ENCODE measurements around the gene TRIM39. TPM values are rescaled to one million over a fixed set of nuclear protein-coding genes. Genes with fewer than 3 reads are reported as not detected.

TRIM39 gene
- total and polyA plus RNA-seq, 9 of the 15 experiments (the other 6 are each of a cell fraction or from before 2014, with no cell fraction given): 5.6 to 17.7 (median 12.8) TPM

- TF ChIP-seq ZMIZ1 (IDR thresholded peaks at IDR 0.05; ENCODE audit: low read depth in 2 of 2, low read length in 2 of 2) (peak in 1 of 2 experiments; percentile 56; a peak in 2 of 4 replicates), NR3C1 (CRISPR knock-in tag; IDR thresholded peaks at IDR 0.05) (no peak), ZBTB9 (CRISPR knock-in tag; IDR thresholded peaks at IDR 0.05) (no peak), ZNF41 (CRISPR knock-in tag; conservative IDR thresholded peaks at IDR 0.05) (0 out of 2 replicates have a peak, but pooled peaks have one; percentile 55), TSC22D4 (tag; IDR thresholded peaks at IDR 0.05) (no peak), SPI1 (IDR thresholded peaks at IDR 0.05; ENCODE audit: borderline replicate concordance, low read depth, low read length) (peak; percentile 56; the same call in 1 of the 2 replicates), ZNF696 (CRISPR knock-in tag; conservative IDR thresholded peaks at IDR 0.05) (no peak), CXXC5 (CRISPR knock-in tag; IDR thresholded peaks at IDR 0.05) (no peak; the same call in none of the 2 replicates), ZNF347 (CRISPR knock-in tag; IDR thresholded peaks at IDR 0.05; ENCODE audit: low read depth) (no peak), PHF20 (IDR thresholded peaks at IDR 0.05; ENCODE audit: partially characterized antibody) (no peak), BRF2 (IDR thresholded peaks at IDR 0.05; ENCODE audit: borderline replicate concordance, insufficient read depth, insufficient read length) (no peak), ZZZ3 (IDR thresholded peaks at IDR 0.05) (no peak), ZNF277 (CRISPR knock-in tag; IDR thresholded peaks at IDR 0.05; ENCODE audit: borderline replicate concordance) (no peak), ZNF592 (IDR thresholded peaks at IDR 0.05) (peak; percentile 80), RFX5 (IDR thresholded peaks at IDR 0.05; ENCODE audit: low read depth, low read length) (no peak), BRD9 (IDR thresholded peaks at IDR 0.05; ENCODE audit: low read depth, partially characterized antibody) (peak; percentile 87)
Measured at GRCh38 chr6:30325873-30326525, 728 bp upstream of the TRIM39 start (continued).
